HG02840 (cell line): ENCODE measurements around the gene PTBP1.
"Not testable (repeated sequence)": the region's sequence is repeated elsewhere in the genome, so short reads cannot be mapped to it uniquely, and the experiment has no call there.

ENCODE experiments used
- ATAC-seq: cut with Tn5 transposase; IDR thresholded peaks from one replicate; pipeline ENCODE4 v1.9.1; 2021; ENCODE audit warnings: mild to moderate bottlenecking, moderate library complexity, moderate number of reproducible peaks; ENCODE audit not compliant: unreplicated experiment, low FRiP score

Gene PTBP1

DNA sequence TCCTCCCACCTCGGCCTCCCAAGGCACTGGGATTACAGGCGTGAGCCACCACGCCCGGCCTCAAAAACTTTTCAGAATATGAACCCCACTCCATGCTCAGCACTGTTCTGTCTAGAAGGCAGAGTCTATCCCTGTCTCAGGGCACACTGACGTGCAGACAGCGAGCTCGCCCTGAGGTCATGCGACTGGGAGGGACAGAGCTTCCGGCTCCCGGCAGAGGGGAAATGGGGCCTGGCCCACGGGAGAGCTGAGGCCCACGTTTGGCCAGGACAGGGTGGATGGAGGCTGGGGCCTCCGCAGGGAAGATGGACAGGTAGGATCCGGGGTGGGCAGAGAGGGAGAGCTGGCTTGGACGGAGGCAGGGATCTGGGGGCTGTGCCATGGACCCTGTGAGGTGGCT lies 27.6 kb downstream of the PTBP1 start:
- ATAC-seq: no peak

DNA sequence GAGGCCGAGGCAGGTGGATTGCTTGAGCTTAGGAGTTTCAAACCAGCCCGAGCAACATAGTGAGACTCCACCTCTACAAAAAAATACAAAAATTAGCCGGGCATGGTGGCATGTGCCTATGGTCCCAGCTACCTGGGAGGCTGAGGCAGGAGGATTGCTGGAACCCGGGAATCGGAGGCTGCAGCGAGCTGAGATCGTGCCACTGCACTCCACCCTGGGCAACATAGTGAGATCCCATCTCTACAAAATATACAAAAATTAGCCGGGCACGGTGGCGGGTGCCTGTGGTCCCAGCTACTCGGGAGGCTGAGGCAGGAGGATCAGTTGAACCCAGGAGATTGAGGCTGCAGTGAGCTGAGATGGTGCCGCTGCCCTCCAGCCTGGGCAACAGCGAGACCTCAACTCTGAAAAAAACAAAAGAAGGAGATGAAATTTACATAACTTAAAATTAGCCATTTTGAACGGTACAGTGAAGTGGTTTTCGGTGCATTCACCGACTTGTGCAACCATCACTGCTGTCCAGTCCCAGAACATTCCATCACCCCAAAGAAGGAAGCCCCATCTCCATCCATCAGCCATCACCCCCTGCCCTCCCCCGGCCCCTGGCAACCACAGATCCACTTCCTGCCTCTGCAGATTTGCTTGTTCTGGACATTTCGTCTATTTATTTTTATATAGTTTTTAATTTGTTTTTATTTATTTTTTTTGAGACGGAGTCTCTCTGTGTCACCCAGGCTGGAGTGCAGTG lies 28.8 kb downstream of the PTBP1 start:
- no peak for ATAC-seq

DNA sequence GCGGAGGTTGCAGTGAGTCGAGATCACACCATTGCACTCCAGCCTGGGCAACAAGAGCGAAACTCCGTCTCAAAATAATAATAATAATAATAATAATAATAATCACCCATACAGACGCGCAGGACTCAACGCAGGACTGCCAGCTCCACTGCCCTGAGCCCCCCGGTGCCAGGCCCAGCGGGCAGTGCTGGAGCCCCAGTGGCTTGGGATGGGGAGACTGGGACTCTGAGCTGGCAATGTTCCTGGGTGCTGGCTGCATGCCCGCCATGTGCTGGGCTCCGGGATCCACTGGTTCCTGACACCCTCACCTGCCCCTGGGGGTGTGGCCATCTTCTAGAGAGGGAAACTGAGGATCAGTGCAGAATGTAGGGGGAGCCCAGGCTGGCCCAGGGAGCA lies 30.1 kb downstream of the PTBP1 start:
- ATAC-seq: no peak

DNA sequence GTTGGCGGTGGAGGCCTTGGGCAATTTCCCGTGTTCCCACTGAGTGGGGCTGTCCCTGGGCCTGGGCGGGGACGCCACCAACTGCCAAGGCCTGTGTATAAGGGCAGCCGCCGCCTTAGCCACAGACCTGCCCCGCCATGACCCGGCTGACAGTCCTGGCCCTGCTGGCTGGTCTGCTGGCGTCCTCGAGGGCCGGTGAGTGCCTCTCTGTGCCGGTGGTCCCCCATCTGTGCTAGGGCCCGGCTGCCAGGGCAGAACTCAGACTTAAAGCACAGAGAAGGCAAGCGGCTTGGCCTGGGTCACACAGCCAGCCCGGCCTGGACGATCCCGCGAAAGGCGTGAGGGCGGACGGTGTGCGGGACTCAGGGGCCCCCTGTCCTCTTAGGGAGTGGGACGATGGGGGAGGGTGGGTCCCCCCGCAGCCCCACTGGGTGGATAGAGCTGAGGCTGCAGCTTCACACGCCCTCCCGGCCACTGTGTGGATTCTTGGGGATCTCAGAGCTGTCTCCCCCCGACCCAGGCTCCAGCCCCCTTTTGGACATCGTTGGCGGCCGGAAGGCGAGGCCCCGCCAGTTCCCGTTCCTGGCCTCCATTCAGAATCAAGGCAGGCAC lies 30.6 kb downstream of the PTBP1 start, which contains the start of gene AZU1:
TSS of gene AZU1 (plus strand) at position 128 of the 612 bp plus-strand sequence. CDS start at position 138, 10 bp downstream.
- ATAC-seq: no peak

DNA sequence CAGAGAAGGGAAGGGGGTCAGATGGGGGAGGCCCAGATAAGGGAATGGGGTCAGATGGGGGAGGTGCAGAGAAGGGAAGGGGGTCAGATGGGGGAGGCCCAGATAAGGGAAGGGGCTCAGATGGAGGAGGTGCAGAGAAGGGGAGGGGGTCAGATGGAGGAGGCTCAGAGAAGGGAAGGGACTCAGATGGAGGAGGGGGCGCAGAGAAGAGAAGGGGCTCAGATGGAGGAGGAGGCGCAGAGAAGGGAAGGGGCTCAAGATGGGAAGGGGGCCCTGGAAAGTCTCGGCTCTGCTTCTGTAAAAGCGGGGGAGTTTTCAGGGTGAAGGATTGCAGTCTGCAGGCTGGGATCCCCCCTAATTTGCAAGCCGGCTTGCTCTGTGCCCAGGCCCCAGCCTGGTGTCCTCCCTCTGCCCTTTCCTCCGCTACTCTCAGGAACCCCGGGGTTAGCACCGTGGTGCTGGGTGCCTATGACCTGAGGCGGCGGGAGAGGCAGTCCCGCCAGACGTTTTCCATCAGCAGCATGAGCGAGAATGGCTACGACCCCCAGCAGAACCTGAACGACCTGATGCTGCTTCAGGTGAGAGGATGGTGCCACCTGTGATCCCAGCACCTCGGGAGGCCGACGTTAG lies 32.0 kb downstream of the PTBP1 start:
- ATAC-seq: no peak

DNA sequence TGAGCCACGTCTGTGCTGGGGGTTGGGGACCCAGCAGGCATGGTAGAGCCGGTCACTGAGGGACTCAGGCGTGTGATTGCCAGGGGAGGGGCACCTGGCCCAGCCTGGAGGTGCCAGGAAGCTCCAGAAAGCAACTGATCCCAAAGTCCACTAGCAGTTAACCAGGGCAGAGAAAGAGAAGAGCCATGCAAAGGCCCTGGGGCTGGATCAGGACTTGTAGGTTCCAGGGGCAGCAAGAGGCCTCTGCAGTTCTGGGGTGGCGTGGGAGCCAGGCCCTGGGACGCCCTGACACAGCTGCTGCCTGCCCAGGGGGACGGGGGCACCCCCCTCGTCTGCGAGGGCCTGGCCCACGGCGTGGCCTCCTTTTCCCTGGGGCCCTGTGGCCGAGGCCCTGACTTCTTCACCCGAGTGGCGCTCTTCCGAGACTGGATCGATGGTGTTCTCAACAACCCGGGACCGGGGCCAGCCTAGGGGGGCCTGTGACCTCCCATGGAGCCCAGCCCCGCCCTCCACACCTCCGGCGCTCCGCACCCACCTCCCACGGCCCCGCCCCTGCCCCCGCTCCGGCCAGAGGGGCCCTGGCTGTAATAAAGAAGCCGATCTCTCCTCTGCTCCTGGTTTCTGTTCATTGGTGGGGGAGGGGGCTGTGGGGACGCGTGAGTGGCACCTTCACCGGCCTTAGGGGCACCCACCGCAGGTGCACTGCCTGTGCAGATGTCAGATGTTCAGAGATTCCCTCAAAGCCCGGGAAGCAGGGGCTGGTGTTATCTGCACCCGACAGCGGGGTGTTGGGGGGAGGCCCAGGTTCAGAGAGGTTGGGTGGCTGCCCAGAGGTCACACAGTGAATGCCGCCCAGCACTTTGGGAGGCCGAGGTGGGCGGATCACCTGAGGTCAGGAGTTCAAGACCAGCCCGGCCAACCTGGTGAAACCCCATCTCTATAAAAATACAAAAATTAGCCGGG lies 34.4 kb downstream of the PTBP1 start:
- no peak for ATAC-seq

DNA sequence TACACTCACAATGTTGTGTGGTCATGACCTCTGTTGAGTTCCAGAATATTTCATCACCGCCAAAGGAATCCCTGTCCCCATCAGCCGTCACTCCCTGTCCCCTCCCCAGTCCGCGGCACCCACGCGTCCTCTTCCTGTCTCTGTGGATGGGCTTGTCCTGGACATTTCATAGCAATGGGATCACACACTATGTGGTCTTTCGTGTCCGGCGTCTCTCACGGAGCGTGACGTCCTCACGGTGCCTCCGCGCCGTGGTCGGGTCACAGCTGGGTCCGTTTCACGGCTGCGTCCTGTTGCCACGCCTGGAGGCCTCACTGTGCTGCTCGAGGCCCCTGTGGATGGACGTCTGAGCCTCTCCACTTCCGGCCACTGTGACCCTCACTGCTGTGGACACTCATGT lies 37.0 kb downstream of the PTBP1 start:
- ATAC-seq: no peak

DNA sequence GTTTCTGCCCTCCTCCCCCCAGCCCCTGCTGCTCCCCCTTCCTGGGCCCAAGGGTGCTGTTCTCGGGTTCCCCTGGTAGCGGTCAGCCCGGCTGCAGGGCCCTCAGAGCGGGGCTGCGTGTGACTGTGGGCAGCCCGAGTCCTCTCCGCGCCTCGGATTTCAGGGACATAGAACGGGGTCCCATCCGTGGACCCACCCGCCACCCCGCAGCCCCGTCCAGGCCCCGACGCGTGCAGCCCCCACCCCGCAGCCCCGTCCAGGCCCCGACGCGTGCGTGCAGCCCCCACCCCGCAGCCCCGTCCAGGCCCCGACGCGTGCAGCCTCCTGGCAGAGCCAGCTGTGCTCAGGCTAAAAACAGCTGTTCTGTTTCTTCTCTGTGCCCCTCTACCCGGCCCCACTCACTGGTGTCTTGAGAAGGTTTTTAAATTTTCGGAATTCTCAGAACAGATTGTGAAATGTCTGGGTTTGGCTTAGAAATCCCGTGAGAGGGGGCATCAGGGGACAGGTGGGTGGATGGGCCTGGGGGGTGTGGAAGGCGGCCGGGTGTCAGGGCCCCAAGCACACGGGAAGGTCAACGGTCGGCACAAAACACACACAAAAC lies 38.1 kb downstream of the PTBP1 start:
- ATAC-seq: no peak

DNA sequence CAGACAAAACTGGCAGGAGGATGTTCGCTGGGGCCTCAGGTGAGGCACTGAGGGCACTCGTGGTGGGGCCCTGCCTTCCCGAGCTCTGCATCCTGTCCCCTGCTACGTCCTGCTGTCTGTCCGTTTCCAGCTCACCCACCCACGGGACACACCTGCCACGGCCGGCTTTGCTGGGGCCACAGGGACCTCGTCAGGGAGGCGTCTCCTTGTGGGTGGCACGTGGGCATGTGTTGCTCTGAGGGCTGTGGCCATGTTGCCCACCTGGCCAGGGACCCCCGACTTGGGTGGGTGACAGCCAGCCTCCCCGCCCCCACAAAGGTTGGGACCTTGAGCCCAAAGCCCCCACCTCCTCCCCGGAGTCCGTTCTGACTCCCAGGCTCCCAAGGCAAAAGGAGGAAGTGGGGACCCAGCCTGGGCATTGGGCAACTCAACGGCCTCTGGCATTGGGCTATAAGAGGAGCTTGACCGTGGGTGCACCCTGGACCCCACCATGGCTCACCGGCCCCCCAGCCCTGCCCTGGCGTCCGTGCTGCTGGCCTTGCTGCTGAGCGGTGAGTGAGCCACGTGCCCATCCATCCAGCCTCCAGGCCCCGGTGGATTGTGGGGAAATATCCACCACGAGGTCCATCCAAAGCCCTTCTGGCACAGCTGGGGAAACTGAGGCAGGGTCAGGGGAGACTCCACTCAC lies 43.4 kb downstream of the PTBP1 start, which contains the start of gene PRTN3:
TSS of gene PRTN3 (plus strand) at position 481 of the 688 bp plus-strand sequence. CDS start at position 491, 10 bp downstream.
- no peak for ATAC-seq

DNA sequence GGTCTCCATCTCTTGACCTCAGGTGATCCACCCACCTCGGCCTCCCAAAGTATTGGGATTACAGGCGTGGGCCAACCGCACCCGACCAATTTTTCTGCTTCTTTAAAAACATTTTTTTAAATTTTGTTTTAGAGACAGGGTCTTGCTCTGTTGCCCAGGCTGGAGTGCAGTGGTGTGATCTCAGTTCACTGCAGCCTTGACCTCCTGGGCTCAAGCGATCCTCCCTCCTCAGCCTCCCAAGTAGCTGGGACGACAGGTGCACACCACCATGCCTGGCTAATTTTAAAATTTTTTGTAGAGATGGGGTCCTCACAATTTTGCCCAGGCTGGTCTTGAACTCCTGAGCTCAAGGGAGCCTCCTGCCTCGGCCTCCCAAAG lies 45.5 kb downstream of the PTBP1 start:
- not testable (repeated sequence) for ATAC-seq

DNA sequence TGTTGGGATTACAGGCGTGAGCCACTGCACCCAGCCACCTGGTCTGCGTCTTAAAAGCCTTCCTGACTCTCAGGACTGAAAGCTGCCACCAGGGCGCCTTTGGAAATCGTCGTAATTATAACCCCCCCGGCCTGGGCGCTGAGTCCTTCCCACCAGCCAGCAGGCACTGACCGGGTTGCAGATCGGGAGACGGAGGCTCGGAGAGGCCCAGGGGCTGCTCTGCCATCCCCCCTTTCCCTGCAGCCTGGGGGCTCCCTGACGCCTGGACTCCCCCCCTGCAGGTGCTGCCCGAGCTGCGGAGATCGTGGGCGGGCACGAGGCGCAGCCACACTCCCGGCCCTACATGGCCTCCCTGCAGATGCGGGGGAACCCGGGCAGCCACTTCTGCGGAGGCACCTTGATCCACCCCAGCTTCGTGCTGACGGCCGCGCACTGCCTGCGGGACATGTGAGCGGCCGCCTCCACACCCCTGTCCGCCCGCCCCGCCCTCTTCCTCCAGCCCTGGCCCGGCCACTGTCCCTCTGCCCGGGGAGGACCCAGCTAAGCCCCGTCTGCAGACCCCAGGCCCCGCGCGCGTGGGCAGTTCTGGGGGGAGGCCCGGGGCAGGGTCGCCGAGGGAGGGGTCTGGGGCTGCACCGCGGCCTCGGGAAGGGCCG lies 46.1 kb downstream of the PTBP1 start:
- no peak for ATAC-seq

DNA sequence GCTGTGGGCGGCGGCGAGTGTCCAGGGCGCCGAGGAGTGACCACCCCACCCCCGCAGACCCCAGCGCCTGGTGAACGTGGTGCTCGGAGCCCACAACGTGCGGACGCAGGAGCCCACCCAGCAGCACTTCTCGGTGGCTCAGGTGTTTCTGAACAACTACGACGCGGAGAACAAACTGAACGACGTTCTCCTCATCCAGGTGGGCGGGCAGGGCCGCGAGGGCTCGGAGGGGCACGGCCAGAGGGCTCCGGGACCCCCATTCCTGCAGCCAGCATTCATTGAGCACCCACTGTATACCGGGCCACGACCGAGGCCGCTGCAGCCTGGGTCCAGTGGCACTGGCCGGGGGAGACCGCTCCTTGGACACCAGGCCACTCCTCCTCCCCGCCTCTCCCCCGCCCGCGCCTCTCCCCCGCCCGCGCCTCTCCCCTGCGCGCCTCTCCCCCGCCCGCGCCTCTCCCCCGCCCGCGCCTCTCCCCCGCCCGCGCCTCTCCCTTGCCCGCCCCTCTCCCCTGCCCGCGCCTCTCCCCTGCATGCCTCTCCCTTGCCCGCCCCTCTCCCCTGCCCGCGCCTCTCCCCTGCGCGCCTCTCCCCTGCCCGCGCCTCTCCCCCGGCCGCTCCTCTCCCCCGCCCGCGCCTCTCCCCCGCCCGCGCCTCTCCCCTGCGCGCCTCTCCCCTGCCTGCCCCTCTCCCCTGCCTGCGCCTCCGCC lies 46.7 kb downstream of the PTBP1 start:
- no peak for ATAC-seq

DNA sequence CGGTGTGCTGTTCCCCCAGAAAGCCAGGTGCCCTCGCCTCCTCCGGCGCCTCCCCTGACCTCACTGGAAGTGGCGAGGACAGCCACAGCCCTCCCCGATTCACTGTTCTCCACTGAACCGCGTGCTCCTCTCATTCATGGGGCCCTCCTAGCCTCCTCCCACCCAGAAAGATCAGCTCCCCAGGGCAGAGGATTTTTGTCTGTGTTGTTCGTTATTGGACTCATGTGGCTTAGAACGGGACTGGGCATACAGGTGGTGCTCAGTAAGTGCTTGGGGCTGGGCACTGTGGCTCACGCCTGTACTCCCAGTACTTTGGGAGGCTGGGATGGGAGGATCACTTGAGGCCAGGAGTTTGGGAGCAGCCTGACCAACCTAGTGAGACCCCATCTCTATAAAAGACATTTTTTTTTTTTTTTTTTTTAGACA lies 47.3 kb downstream of the PTBP1 start:
- no peak for ATAC-seq

DNA sequence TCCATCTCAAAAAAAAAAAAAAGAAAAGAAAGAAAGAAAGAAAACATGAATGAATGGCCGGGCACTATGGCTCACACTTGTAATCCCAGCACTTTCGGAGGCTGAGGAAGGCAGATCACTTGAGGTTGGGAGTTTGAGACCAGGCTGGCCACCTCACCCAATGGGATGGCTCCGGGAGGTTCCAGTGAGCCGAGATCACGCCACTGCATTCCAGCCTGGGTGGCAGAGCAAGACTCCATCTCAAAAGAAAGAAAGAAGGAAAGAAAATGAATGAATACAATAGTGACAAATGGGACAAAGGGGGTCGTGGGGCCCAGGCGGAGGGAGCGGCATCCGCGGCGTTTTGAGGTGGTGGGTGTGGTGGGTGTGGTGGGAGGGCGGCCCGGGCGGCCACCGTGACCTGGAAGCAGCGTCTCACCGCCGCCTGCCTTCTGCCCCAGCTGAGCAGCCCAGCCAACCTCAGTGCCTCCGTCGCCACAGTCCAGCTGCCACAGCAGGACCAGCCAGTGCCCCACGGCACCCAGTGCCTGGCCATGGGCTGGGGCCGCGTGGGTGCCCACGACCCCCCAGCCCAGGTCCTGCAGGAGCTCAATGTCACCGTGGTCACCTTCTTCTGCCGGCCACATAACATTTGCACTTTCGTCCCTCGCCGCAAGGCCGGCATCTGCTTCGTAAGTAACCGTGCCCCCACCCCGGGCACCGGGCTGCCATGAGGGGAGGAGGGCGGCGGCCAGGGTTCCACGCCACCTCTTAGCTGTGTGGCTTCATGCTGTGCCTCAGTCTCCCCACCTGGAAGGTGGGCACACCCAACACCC lies 48.7 kb downstream of the PTBP1 start:
- ATAC-seq: no peak

DNA sequence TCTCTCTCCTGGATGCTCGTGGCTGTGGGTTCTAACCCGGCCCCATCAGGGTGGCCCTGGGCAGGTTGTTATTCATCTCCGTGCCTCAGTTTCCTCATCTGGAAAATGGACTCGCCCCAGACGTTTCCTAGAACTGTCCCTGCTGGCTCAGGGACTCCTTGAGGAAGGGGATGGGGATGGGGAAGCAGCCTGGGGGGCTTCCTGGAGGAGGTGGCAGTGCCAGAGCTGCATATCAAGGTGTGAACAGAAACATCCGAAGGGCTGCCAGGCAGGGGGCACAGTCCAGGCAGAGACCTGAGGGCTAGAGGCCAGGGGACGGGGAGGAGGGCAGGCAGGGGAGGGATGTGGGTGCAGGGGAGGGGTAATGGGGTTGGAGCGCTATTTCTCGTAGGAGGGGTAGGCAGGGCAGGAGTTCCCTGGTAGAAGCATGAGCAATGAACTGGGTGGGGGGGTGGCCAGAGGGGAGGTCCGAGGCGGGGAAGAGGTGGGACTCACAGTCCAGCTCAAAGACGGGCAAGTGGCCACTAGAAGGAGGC lies 51.2 kb downstream of the PTBP1 start:
- ATAC-seq: no peak

DNA sequence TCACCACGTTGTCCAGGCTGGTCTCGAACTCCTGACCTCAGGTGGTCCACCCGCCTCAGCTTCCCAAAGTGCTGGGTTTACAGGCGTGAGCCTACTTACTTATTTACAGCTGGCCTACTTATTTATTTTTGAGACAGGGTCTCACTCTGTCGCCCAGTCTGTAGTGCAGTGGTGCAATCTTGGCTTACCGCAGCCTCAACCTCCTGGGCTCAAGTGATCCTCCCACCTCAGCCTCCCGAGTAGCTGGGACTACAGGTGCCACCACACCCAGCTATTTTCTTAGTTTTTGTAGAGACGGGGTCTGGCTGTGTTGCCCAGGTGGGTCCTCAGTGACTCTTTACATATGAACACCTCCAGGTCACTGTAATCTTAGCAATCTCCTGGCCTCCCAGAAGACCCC lies 51.9 kb downstream of the PTBP1 start:
- not testable (repeated sequence) for ATAC-seq
